ENCODE results near the gene ENDOV. TPM values are rescaled to one million over a fixed set of nuclear protein-coding genes. Genes with fewer than 3 reads are reported as not detected.
A peak's percentile ranks its signal among the peaks of the same experiment; 100 is the strongest.

ENDOV gene
- total RNA-seq, 1 donor from 2014 or later: 39.1 TPM

DNA sequence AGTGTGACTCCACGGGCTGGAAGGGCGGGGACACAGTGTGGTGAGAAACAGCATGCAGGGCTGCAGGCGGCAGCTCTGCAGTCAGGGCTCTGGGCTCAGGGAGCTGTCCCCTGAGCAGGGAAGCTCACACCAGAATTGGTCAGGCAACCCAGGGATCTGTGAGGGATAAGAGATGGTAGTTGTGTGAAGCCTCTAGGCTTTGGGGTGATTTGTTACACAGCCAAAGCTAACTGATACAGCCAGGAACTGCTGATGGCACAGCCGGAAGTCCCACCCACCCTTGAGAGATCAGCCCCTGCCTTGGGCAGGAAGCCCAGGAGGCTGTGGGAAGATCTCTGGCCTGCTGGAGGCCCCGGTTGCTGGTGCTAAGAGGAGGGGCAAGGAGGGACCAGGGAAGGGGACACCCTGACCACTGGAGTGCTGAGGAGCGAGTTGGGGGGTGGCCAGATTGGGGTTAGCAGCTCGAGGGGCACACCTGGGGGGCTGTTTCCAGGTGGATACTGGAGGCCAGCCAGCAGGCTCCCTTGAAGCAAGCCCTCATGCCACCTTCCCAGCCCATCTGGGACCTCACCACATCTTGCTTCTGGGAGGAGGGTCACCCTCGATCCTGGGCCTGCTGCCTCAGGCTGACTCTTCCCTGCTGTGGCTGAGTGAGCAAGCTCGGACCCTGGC, 36.3 kb downstream of the ENDOV start:
- Mint-ChIP-seq H3K4me3 (ENCODE audit: unreplicated experiment) (no peak overlapping the region), H3K27ac (ENCODE audit: unreplicated experiment) (no peak overlapping the region), H3K36me3 (ENCODE audit: unreplicated experiment) (no peaks in the 10 kb centered on the region), H3K27me3 (ENCODE audit: unreplicated experiment) (no peaks in the 10 kb centered on the region), H3K4me1 (ENCODE audit: unreplicated experiment) (peaks cover 23% of the 10 kb centered on the region), H3K9me3 (ENCODE audit: unreplicated experiment) (no peaks in the 10 kb centered on the region)
- TF ChIP-seq CTCF (IDR thresholded peaks at IDR 0.05): no peak
- DNase-seq (ENCODE audit: extremely low spot score, unreplicated experiment): no peak

DNA sequence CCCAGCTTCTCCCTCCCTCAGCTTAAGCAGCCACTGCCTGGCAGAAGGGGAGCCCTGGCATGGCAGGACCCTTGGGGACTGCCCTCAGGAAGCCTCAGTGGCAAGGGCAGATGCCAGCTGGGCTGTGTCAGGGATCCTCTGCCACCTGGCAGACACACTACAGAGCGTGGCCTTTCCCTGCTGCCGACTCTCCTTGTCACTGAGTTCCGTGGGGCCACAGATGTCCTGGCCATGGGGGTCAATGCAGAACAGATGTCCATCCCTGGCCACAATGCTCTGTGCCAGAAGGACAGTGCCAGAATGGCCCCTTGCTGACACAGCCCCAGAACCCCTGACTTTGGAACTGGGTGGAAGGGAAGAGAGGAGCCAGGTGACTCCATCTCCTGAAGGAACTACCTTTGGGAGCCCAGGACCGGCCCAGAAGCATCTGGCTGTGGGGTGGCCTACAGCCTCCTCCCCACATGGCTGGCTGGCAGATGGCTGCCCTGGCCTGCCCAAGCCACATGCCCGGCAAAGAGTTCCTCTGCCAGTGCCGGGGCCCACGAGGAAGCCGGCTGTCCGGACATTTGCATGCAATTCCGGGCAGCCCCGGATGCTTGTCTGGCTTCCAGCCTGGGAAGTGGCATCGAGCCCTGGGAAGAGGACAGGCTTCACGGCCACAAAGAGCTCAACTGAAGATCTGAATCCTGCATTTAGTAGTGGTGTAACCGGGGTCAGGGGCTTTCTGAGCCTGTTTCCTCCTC, 37.4 kb downstream of the ENDOV start:
- no peak for TF ChIP-seq CTCF (IDR thresholded peaks at IDR 0.05)
- H3K27ac Mint-ChIP-seq (ENCODE audit: unreplicated experiment): no peak overlapping the region
- H3K27me3 Mint-ChIP-seq (ENCODE audit: unreplicated experiment): no peaks in the 10 kb centered on the region
- H3K4me3 Mint-ChIP-seq (ENCODE audit: unreplicated experiment): no peak overlapping the region
- H3K9me3 Mint-ChIP-seq (ENCODE audit: unreplicated experiment): no peaks in the 10 kb centered on the region
- peaks cover 23% of the 10 kb centered on the region for H3K4me1 Mint-ChIP-seq (ENCODE audit: unreplicated experiment)
- DNase-seq (ENCODE audit: extremely low spot score, unreplicated experiment): no peak
- H3K36me3 Mint-ChIP-seq (ENCODE audit: unreplicated experiment): no peaks in the 10 kb centered on the region

GRCh38 chr17:80453126-80453997, 38.4 kb downstream of the ENDOV start:
- TF ChIP-seq CTCF (IDR thresholded peaks at IDR 0.05): no peak
- Mint-ChIP-seq H3K27ac (ENCODE audit: unreplicated experiment) (peak overlapping the region; percentile 94), H3K4me3 (ENCODE audit: unreplicated experiment) (peak overlapping the region; percentile 88), H3K4me1 (ENCODE audit: unreplicated experiment) (peaks cover 23% of the 10 kb centered on the region), H3K27me3 (ENCODE audit: unreplicated experiment) (no peaks in the 10 kb centered on the region), H3K9me3 (ENCODE audit: unreplicated experiment) (no peaks in the 10 kb centered on the region), H3K36me3 (ENCODE audit: unreplicated experiment) (no peaks in the 10 kb centered on the region)
- no peak for DNase-seq (ENCODE audit: extremely low spot score, unreplicated experiment)

- no peak for DNase-seq (ENCODE audit: extremely low spot score, unreplicated experiment)
- Mint-ChIP-seq H3K4me1 (ENCODE audit: unreplicated experiment) (peaks cover 23% of the 10 kb centered on the region), H3K36me3 (ENCODE audit: unreplicated experiment) (no peaks in the 10 kb centered on the region), H3K27ac (ENCODE audit: unreplicated experiment) (peak overlapping the region; percentile 94), H3K9me3 (ENCODE audit: unreplicated experiment) (no peaks in the 10 kb centered on the region), H3K27me3 (ENCODE audit: unreplicated experiment) (peaks cover 3% of the 10 kb centered on the region), H3K4me3 (ENCODE audit: unreplicated experiment) (peak overlapping the region; percentile 88)
- no peak for TF ChIP-seq CTCF (IDR thresholded peaks at IDR 0.05)
Measured at GRCh38 chr17:80453998-80454556, 39.1 kb downstream of the ENDOV start.

Data from osteocyte (in vitro differentiated cells).